Measurements from ENCODE around the gene PCDH18.

Gene PCDH18

DNA sequence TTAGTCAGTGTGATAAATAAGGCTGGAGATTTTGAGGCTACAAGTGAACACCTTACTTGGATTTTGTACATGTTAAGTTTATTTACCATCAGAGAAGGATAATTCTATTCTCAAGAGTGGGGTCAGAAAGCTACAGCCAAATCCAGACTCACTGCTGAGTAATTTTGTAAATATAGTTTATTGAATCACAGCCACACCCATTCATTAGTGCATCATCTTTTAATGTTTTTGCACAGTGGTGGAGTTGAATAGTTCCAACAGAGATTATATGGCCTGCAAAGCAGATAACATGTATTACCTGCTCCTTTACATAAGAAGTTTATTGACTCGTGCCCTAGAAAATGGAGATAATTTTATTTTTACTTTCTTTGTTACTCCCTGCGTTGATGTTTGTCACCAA, 60.4 kb downstream of the PCDH18 start:
- peak; percentile 80 for DNase-seq (ENCODE audit: low read depth)
- TF ChIP-seq, protein P1, sequence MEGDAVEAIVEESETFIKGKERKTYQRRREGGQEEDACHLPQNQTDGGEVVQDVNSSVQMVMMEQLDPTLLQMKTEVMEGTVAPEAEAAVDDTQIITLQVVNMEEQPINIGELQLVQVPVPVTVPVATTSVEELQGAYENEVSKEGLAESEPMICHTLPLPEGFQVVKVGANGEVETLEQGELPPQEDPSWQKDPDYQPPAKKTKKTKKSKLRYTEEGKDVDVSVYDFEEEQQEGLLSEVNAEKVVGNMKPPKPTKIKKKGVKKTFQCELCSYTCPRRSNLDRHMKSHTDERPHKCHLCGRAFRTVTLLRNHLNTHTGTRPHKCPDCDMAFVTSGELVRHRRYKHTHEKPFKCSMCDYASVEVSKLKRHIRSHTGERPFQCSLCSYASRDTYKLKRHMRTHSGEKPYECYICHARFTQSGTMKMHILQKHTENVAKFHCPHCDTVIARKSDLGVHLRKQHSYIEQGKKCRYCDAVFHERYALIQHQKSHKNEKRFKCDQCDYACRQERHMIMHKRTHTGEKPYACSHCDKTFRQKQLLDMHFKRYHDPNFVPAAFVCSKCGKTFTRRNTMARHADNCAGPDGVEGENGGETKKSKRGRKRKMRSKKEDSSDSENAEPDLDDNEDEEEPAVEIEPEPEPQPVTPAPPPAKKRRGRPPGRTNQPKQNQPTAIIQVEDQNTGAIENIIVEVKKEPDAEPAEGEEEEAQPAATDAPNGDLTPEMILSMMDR (conservative IDR thresholded peaks at IDR 0.05; ENCODE audit: control insufficient read depth, insufficient read depth, low read depth, low read length): no peak
- H3K4me3 ChIP-seq (ENCODE audit: control insufficient read depth, low read depth, low read length): no peak overlapping the region

DNA sequence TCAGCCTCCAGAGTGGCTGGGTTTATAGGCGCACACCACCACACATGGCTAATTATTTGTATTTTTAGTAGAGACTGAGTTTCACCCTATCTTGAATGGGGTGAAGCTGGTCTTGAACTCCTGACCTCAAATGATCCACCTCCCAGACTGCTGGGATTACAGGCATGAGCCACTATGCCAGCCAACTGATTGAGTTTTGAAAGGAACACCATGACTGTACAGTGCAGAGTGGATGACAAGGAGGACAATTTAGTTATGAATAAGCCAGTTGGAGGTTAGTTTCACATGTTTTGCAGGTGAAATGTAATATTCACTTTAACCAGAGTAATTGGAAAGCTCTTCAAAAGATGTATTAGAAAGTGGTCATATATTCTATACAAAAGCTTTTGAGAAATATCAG, 60.8 kb downstream of the PCDH18 start:
- DNase-seq (ENCODE audit: low read depth): peak; percentile 51
- no peak overlapping the region for H3K4me3 ChIP-seq (ENCODE audit: control insufficient read depth, low read depth, low read length)
- TF ChIP-seq, protein P1 (conservative IDR thresholded peaks at IDR 0.05; ENCODE audit: control insufficient read depth, insufficient read depth, low read depth, low read length): no peak

DNA sequence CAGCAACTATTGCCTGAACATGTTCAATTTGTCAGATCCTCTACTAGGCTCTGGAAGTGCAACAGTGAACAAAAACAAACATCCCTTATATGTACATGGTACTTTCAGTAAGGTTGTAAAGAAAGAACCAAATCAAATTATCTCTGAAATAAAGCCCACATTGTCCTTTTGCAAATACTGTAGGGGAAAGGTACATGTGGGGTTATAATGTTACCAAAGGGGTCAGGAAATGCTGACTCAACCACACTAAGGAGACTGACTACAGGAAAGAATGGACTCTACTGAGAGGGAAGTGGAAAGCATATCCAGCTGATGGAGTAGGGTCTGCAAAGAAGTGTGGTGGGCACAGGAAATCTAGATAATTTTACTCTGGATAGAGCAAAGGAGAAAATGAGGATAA, 61.5 kb downstream of the PCDH18 start:
- DNase-seq (ENCODE audit: low read depth): peak; percentile 10
- no peak overlapping the region for H3K4me3 ChIP-seq (ENCODE audit: control insufficient read depth, low read depth, low read length)
- TF ChIP-seq, protein P1 (conservative IDR thresholded peaks at IDR 0.05; ENCODE audit: control insufficient read depth, insufficient read depth, low read depth, low read length): no peak
